B cell (primary cell): ENCODE results near the gene LRRC73.

Source experiments
- EZH2 ChIP-seq: IDR thresholded peaks from 2 replicates; pipeline ENCODE4 v1.6.1; 2012; ENCODE audit warnings: borderline replicate concordance, low read depth, mild to moderate bottlenecking, moderate library complexity, low read length; ENCODE audit not compliant: insufficient read depth, poor library complexity, severe bottlenecking
- TF ChIP-seq, protein P1 (sequence below): fragments of 200-600 bp; IDR thresholded peaks from one replicate; pipeline ENCODE4 v1.8.0; 2022; ENCODE audit warnings: antibody characterized with exemption, mild to moderate bottlenecking

GRCh38 chr6:43460032-43460431 is 50.1 kb downstream of the LRRC73 start:
- TF ChIP-seq, protein P1, sequence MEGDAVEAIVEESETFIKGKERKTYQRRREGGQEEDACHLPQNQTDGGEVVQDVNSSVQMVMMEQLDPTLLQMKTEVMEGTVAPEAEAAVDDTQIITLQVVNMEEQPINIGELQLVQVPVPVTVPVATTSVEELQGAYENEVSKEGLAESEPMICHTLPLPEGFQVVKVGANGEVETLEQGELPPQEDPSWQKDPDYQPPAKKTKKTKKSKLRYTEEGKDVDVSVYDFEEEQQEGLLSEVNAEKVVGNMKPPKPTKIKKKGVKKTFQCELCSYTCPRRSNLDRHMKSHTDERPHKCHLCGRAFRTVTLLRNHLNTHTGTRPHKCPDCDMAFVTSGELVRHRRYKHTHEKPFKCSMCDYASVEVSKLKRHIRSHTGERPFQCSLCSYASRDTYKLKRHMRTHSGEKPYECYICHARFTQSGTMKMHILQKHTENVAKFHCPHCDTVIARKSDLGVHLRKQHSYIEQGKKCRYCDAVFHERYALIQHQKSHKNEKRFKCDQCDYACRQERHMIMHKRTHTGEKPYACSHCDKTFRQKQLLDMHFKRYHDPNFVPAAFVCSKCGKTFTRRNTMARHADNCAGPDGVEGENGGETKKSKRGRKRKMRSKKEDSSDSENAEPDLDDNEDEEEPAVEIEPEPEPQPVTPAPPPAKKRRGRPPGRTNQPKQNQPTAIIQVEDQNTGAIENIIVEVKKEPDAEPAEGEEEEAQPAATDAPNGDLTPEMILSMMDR = no peak
- TF ChIP-seq EZH2 = no peak
